ENCODE results near the gene KIF22.

- TF ChIP-seq, protein P1, sequence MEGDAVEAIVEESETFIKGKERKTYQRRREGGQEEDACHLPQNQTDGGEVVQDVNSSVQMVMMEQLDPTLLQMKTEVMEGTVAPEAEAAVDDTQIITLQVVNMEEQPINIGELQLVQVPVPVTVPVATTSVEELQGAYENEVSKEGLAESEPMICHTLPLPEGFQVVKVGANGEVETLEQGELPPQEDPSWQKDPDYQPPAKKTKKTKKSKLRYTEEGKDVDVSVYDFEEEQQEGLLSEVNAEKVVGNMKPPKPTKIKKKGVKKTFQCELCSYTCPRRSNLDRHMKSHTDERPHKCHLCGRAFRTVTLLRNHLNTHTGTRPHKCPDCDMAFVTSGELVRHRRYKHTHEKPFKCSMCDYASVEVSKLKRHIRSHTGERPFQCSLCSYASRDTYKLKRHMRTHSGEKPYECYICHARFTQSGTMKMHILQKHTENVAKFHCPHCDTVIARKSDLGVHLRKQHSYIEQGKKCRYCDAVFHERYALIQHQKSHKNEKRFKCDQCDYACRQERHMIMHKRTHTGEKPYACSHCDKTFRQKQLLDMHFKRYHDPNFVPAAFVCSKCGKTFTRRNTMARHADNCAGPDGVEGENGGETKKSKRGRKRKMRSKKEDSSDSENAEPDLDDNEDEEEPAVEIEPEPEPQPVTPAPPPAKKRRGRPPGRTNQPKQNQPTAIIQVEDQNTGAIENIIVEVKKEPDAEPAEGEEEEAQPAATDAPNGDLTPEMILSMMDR (IDR thresholded peaks at IDR 0.05 in 8 of 11, conservative IDR thresholded peaks at IDR 0.05 in 3 of 11) = no peak
- TF ChIP-seq POLR2A (IDR thresholded peaks at IDR 0.05) = no peak
Measured at GRCh38 chr16:29842732-29843346, 52.3 kb downstream of the KIF22 start.

All from spleen (tissue), 7 donors.